ENCODE results near the gene CFAP97D1. TPM values are rescaled to one million over a fixed set of nuclear protein-coding genes. Genes with fewer than 3 reads are reported as not detected.

Gene CFAP97D1
- total RNA-seq (ENCODE audit: insufficient read depth, low replicate concordance), result 1.4 TPM

DNA sequence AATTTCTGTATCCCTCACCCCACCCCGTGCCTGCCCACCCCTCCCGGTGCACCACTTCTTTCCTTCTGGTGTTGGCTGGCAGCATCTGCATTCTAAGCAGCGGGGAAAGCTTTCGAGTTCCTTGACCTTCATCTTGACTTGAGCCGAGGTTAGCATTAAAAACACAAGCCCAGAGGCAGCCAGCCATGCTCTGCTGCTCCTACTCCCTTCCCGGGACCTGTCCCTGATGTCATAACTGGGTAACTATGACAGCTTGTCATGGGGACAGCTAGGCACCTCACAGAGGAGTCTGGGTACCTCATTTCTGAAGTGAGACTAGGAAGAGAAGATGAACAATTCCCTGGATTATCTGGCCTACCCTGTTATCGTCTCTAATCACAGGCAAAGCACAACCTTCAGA is at the start of gene CFAP97D1:
CFAP97D1 (plus strand) TSS at position 301 of the 400 bp plus-strand sequence; CDS start at position 329, 28 bp downstream.
- DNase-seq (ENCODE audit: low spot score), result no peak

DNA sequence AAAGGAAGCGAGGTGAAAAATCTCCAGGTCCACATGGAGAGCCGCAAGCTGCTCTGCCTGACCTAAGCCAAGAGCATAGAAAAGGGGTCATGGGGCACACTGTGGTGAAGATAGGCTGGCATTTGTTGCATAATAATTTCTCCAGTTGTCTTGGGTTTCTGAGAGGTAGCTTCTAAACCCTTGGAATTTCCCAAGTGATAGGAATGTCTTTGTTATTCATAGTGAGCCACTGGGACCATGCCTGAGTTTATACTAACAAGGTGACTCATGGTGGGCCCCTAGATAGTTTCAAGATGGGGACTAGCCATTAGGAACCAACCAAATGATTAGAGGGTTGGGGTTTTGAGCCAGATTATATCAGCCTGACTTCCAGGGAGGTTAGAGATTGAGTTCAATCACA is 47.3 kb upstream of the CFAP97D1 start:
- no peak for DNase-seq (ENCODE audit: low spot score)

DNA sequence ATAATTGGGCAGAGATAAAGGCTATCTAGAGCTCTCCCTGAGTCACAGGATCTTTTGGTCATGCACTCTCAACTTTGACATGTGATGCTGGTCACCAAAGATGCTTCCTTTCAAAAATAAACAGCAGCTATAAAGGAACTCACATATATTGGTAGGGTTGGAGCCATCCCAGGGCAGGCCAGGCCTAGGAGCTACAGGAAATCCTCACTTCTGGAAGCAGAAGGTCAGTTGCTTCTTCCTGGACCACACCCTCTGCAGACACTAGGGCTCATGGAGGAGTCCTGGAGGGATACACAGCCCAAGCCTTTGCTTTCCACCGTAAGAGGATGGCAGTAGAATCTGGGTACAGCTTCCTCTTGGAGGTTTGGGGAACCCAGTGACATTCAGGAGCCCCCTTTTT is 46.3 kb upstream of the CFAP97D1 start:
- no peak for DNase-seq (ENCODE audit: low spot score)

DNA sequence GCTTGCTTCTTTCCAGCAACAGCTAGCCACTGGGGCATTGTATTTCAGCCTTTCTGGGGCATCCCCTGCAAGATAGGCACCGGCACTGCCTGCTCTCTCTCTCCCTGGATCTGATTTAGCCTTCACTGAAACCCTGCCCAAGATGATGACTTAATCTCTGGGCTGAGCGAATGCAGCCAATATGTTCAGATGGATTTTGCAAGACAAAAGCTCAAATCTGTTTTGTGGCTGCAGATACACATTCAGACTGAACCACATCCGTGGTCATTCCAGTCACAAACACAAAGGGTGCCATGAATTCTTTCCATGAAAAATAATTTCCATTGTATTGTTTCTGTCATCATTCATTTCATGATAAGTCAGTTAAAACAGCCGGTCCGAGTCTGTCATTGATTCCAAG is 45.9 kb upstream of the CFAP97D1 start:
- no peak for DNase-seq (ENCODE audit: low spot score)

DNA sequence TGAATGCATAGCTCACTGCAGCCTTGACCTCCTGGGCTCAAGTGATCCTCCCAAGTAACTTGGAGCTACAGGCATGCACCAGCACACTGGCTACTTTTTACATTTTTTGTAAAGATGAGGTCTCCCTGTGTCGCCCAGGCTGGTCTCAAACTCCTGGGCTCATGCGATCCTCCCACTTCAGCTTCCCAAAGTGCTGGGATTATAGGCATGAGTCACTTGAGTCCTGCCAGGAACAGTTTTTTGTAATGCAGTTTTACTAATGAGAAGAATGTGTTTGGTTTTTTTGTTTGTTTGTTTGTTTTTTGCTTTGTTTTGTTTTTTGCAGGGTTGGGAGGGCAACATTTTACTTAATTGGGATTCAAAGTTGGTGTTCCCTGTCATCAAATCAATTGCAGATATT is 43.8 kb upstream of the CFAP97D1 start:
- DNase-seq (ENCODE audit: low spot score), result no peak

DNA sequence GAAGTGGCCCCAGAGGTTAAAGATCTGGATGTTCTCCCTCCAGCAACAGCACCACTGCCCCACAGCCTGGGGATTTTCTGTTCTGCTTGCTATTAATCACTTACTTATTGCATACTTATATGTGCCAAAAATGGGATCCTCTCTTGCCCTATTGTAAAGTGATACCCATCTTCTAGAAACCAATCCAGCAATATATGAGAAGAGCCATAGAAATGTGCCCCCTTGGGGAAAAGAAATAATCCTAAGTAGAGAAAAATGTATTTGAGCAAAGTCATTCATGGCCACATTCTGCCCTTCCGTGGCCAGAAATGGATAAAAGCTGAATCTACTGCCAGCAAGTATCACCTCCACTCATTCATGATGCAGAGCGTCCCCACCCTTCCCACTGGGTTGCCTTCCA is 42.5 kb upstream of the CFAP97D1 start:
- no peak for DNase-seq (ENCODE audit: low spot score)

DNA sequence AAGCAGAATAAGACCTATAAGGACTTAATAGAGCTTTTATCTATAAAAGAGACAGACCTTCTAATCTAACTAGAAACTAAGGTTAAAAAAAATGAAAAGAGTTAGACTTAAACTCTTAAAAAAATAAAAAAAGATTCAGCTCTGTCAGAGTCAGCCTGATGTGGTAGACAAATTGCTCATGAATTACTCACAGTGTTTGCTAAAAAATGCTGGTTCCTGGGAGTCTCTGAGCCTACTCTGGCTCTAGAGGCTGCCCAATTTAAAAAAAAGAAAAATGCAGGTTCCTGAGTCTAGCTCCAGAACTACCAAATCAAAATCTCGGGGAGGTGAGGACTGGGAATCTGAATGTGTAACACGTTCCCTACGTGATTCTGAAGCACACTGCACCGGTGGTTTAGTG is 39.7 kb upstream of the CFAP97D1 start:
- peak; percentile 27 for DNase-seq (ENCODE audit: low spot score)

DNA sequence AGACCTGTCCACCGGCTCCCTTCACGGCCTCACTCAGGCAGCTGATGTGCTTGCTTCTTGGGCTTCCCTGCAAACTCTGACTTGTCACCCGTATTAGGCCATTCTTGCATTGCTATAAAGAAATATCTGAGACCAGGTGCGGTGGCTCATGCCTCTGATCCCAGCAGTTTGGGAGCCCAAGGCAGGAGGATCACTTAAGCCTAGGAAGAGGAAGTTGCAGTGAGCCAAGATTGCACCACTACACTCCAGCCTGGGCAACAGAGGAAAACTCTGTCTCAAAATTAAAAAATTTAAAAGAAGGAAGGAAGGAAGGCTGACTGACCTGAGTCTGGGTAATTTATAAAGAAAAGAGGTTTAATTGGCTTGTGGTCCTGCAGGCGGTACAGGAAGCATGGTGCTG is 38.6 kb upstream of the CFAP97D1 start:
- DNase-seq (ENCODE audit: low spot score), result no peak

DNA sequence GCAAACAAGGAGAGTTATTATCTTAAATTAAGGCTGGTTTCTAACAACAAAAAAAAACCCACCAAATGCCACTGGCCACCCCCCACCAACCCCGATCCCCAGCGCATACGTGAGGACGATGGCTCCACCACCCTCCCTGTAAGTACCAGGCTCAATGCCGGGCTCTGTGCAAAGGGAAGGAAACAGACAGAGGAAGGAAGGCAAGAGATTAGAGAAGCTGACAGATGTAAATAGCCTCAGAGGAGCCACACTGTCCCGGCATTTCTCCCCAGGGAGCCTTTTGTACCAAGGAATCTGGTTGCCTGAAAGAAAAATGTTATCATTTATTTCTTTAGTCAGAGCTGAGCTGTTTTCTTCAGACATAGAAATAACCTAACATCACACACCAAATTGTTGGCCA is 34.7 kb upstream of the CFAP97D1 start:
- no peak for DNase-seq (ENCODE audit: low spot score)

DNA sequence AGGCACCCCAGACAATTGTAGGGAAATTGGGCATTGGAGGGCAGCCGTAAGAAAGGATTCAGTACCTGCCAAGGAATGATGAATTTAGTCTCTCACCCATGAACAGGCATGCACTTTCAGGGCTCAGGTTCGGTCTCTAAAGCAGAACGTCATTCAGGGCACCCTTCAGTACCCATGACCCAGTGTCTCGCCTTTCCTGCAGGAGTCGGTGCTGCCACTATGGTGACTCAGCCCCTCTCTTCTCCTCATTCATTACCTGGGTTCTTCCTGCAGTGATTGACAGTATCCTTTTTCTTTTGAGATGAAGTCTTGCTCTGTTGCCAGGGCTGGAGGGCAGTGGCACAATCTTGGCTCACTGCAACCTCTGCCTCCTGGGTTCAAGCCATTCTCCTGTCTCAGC is 30.1 kb upstream of the CFAP97D1 start:
- no peak for DNase-seq (ENCODE audit: low spot score)

DNA sequence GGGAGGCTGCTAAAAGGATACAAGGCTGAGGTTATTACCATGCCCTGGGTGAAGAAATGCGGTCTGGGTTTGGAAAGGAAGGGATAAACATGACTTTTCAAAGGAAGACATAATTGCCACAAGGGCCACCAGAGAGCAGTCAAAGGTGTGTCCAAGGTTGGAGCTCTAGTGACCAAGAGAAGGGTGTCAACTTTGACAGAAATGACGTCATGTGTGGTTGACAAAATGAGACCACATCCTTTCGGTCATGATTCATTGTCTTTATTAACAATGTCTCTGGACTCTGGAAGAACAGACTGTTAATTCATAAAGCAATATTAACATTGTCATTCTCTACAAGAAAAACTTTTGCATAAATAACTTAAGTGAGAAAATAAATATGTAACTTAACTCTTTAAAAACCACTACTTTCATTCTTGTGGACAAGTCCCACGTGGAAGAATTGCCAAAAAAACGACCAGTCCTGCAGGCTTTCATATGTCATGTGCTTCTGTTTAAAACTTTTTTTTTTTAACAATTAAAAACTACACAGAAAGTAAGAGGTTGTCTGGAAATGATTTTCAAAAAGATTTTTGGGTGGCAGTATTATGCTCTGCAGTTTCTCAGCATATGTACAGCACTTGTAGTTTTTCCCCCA is 26.6 kb upstream of the CFAP97D1 start:
- DNase-seq (ENCODE audit: low spot score), result no peak

DNA sequence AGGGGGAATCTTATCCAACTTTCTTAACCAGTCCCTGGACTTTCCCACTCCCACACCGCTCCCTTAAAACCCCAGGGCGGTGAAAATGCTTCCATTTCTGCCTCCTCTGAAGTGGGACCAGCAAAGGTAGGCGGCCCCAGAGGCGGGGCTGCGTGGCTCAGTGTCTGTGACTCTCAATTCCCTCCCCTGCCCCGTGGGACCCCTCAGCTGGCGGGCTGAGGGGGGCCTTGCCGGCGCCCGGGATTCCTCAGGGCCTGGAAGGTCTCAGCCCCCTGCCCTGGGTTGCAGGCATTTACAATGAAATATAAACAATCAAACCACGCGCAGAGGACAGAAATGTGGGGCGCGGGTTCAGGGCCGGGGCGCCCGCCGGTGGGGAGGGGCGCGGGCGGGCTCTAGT is 25.3 kb upstream of the CFAP97D1 start:
- no peak for DNase-seq (ENCODE audit: low spot score)

DNA sequence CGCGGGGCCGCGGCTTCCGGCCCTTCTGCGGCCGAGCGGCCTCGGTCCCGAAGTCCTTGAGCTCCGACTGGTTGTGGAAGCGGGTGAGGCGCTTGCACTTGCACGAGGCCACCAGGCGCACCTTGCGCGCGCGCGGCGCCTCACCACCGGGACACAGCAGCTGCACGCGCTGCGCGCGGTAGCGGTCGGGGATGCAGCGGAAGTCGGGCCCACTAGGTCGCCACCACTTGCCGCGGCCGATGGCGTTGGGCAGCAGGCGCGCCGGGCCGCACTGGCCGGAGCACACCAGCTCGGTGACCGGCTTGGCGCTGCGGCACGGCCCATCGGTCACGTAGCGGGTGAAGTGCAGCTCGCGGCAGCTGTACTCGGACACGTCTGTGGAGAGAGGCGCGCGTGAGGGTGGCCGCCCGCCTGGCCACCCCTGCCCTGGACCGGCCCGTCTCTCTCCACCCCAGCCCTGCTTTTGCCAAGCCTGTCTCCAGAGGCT is 24.8 kb upstream of the CFAP97D1 start:
- no peak for DNase-seq (ENCODE audit: low spot score)

DNA sequence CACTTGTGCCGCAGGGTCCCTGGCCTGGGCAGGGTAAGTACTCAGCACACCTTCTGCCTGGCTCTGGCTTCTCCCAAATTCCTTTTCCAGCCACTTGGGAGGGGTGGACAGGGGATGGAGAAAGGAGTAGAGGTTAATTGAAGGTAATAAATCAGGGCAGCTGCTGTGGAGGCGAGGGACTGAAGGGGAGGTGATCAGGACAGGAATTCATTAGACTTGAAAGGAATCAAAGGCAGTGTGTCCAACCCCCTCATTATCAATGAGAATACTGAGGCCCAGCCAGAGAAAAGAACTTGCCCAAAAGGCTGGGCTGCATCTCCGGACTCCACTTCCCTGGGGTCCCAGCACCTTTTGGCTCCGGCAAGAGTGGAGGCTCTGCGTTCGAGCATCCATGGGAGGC is 24.0 kb upstream of the CFAP97D1 start:
- no peak for DNase-seq (ENCODE audit: low spot score)

DNA sequence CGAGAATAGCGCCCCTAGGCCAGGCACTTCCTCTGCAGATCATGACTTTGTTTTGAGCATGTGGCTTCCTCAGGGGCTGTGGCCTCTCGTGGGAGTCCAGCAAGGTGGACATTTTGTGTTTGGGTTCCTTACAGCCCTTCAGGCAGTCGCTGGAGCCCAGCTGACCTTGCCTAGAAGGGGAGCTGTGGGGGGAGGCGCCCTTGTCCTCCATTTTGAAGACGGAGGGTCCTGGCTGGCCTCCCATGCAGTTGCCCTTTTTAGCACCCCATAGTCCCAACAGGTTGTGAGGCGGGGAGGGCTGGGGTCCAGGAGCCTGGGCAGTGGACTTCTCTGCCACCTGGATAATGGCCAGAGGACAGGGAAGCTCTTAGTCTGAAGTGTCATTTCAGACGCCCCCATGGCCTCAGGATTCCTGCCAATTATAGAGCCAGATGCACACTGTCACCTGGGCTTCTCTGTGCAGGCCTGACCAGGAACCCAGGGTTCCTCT is 23.0 kb upstream of the CFAP97D1 start:
- DNase-seq (ENCODE audit: low spot score), result no peak

DNA sequence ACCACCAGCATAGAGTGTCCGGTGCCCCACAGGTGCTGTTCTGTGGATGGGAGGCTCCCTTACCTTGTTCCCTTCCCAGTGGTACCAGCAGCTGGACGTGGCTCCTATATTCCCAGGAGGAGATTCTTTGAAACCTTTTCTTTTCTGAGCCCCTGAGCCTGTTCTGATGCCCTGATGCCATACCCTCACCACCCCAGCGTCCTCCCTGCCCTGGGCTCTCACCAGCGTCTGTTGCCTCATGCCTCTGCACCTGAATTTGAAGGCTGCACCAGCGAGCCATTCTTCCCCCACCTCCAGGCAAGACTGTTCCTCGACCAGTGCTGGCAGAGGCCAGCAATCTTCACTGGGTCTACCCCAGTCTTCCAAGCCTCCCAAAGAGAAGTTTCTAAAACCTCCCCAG is 22.1 kb upstream of the CFAP97D1 start:
- no peak for DNase-seq (ENCODE audit: low spot score)

DNA sequence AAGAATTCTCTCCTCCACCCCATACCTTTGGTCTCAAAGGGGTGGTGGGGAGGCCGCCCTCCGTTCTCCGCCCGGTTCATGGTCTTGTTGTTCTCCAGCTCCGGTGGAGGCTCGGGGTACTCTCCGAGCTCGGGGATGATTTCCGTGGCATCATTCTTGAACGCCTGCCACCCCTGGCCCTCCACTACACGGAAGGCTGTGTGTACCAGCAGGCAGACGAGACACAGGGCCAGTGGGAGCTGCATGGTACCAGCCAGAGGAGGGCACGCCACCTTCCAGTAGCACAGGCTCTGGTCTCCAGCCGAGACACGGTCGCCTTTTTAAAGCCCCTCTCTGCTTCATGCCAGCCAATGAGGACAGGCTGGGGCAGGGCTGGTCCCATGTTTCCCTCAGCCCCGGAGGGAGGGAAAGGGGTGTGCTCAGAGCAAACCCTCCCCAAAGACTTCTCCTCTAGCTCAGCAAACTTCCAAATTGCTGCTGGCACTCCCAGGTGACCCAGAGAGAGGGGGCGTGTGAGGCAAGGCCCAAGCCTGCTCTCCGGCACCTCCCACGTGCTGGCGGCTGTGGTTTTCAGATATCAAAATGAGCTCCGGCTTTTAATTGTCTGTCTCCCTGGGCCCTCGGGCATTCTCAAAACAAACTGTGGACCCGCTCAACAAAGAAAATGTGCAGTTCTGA is 21.6 kb upstream of the CFAP97D1 start, which contains the start of gene SOST:
SOST (minus strand) TSS at position 295 of the 678 bp plus-strand sequence; CDS start at position 245, 50 bp downstream.
- no peak for DNase-seq (ENCODE audit: low spot score)

DNA sequence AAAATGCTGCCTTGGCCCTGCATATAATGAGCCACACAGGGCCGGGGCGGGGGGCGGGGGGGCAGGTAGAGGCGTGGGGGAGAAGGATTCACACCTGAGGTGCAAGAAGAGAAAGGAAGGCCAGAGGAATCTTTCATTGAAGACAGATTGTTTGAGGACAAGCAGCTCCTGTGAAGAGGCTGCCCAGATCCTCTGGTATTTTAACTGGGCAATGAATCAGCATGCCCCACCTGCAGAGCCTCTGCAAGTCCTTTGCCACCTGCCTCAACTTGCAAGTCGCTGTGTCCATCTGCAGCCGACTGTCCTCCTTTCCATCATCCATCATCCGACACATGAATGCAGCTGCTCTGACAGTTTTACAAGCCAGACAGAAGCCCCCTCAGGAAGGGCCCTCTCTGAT is 20.4 kb upstream of the CFAP97D1 start:
- DNase-seq (ENCODE audit: low spot score), result no peak

DNA sequence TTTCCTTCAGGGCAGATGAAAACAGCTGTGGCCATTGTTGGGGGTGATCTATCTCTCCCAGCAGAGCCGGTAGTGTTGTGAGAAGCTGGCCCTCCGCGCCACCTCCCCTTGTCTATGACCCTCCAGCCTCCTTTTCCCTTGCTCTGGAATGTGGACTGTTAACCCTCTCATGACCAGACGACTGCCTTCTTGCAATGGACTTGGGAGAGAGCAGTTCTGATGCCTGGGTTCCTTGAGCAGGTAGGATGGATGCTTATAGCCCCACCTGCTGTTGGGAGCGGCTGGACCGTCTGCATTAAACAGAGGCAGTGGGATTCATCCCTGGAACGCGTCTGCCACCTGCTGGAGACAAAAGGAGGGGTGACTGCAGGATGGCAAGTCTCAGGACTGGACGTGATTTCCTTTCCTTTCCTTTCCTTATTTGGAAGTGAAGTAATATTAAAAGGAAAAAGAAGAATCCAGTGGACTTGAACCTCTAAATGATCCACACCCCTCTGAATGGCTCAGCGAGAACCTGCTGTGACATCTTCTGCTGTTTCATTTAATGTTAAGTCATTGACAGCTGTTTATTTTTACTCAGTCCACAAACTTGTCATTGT is 19.9 kb upstream of the CFAP97D1 start:
- DNase-seq (ENCODE audit: low spot score), result peak; percentile 95

DNA sequence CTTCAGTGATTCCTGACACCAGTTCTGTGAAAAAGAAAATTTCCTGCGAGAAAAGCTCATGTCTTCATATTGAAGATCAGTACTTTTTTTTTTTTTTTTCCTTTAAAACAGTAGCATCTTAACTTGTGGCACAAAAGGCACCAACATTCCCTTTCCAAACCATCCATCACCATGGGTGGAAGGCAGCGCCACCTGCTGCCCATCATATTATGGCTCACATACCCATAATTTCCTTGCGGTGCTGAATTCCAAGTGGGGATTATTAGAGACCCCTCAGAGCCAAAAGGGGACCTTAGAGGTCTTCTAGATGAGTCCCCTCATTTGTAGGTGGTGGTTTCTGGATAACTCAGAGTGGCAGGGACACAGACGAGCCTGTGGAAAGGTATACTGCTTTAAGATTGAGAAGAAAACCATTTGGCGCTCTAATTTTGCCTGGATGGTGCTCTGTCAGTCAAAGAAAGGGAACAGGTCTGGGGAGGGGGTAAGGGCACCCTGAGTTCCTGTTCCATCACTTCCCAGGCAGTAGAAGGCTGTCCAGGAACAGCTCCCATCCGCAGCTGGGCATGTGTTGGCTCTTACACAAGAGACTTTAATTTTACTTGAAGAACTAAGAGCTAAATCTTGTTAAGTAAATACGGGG is 13.7 kb upstream of the CFAP97D1 start:
- DNase-seq (ENCODE audit: low spot score), result peak; percentile 37

DNA sequence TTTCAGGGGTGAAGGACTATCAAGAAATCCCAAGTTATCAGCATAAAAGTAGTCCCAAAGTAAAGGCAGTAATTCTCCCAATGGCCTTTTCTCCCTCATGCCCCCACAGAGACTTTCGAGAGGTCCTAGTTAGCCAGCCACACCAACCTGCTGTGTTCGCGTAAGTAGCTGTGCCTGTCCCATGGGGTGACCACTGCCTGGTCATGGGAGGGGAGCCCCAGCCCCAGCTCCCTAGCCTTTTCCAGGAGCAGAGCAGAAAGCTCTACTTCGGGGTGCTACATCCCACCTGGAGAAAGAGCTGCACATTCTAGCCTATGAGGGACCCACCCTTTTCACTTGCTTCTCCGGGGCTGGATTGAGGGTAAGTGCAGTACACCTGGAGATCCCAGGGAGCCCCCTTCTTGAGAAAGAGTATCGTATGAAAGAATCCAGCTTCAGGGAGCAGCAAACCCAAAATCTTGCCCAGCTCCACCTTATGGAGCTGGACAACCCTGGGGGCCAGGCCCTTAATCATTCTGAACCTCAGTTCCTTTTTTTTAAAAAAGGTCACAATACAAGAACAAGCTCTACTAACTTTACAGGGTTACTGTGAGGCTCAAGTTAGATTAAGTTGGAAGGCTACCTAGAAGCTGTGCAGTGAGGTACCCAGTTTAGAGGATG is 13.1 kb upstream of the CFAP97D1 start:
- no peak for DNase-seq (ENCODE audit: low spot score)

DNA sequence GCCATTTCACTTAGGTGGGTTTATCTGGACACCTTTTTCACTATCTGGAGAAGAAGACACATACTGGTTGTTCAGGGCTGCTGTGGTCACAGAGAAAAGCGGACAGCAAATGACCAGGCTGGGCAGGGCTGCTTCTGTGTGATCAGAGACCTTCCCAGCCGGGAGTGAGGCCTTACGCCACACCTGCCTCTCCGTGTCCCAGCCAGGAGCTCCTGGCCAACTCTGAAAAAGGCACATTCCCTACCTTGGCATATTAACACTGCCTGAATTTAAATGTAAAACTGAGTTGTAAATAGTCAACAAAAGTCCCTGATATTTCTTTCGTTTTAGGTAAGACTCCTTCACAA is 12.5 kb upstream of the CFAP97D1 start:
- no peak for DNase-seq (ENCODE audit: low spot score)
